NCI-H2029 (cell line): ENCODE results near the gene SLFN12L.

Source experiments
- DNase-seq: peaks from one replicate; lab custom pipeline; 2025; lab: John Stamatoyannopoulos, UW

SLFN12L gene

GRCh38 chr17:35432176-35433074 is 105.1 kb downstream of the SLFN12L start, which contains the start of gene SLFN12:
TSS of gene SLFN12 (minus strand) at chr17:35432500. CDS start at chr17:35423028, 9,472 bp downstream.
- DNase-seq = no peak

- no peak for DNase-seq
Observed at GRCh38 chr17:35429702-35430101, 107.8 kb downstream of the SLFN12L start.

- no peak for DNase-seq
Observed at GRCh38 chr17:35428229-35428628, 109.2 kb downstream of the SLFN12L start.

DNA sequence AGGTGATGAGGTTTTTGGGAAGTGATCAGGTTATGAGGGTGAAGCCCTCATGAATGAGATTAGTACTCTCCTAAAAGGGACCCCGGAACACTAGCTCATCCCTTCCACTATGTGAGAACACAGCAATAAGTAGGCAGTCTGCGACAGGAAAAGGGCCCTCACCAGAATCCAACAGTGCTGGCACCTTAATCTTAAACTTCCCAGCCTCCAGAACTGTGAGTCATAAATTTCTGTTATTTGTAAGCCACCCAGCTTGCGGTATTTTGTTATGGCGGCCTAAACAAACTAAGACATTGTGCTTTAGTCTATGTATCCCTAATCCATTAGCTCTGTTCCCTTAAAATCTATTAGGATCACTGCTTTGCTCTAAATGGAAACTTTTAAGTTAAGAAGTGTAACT is 113.7 kb downstream of the SLFN12L start:
- DNase-seq = no peak
